DMS153 treated with DMSO at 0.1 percent for 48 hours (cell line): ENCODE data around the gene MAPK8IP2.
"Not testable (repeated sequence)": the region's sequence is repeated elsewhere in the genome, so short reads cannot be mapped to it uniquely, and the experiment has no call there.

Experiments
- DNase-seq: peaks from one replicate; lab custom pipeline; 2025; ENCODE audit not compliant: unreplicated experiment; lab: John Stamatoyannopoulos, UW

Gene MAPK8IP2

GRCh38 chr22:50599816-50600455, 657 bp upstream of the MAPK8IP2 start:
- no peak for DNase-seq

DNA sequence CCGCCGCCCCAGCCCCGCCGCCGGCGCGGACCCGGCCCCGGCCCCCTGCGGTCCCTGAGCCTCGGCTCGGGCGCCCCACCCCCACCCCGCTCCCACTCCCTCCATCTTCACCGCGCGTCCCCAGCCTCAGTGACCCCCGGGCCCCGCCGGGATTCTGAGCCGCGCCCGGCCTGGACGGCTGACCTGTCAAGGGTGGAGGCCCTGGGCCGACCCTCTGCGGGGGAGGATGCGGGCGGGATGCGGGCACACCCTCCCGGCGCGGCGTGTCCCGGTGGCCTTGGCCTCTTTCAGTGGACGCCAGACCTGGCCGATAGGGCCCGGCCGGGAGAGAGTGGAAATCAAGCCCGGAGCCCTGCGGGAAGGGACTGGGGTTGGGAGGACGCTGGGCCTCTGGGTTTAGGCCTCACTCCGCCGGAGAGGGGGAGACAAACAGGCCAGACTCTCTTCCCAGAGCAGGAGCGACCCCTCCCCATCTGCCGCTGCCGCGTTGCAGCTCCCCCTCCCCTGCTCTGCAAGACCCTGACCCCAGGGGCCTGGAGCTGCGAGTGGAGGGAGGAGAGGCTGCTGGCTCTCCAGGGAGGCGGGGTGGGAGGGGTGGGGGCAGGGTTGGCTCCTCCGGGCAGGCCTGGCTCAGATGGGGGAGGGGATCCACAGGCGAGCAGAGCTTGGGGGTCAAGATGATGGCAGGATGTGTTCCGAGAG, 525 bp downstream of the MAPK8IP2 start:
- DNase-seq: no peak

GRCh38 chr22:50601669-50602337, 1.2 kb downstream of the MAPK8IP2 start:
- DNase-seq: no peak

GRCh38 chr22:50602338-50602700, 1.7 kb downstream of the MAPK8IP2 start:
- no peak for DNase-seq

GRCh38 chr22:50603511-50604255, 3.1 kb downstream of the MAPK8IP2 start:
- DNase-seq: no peak

DNA sequence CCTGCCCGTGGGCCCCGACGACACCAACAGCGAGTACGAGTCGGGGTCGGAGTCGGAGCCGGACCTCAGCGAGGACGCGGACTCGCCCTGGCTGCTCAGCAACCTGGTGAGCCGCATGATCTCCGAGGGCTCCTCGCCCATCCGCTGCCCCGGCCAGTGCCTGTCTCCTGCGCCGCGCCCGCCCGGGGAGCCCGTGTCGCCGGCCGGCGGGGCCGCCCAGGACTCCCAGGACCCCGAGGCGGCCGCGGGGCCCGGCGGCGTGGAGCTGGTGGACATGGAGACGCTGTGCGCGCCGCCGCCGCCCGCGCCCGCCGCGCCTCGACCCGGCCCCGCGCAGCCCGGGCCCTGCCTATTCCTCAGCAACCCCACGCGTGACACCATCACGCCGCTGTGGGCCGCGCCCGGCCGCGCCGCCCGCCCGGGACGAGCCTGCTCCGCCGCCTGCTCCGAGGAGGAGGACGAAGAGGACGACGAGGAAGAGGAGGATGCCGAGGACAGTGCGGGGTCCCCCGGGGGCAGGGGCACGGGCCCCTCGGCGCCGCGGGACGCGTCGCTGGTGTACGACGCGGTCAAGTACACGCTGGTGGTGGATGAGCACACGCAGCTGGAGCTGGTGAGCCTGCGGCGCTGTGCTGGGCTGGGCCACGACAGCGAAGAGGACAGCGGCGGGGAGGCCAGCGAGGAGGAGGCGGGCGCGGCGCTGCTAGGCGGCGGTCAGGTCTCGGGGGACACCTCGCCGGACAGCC, 3.8 kb downstream of the MAPK8IP2 start:
- no peak for DNase-seq

DNA sequence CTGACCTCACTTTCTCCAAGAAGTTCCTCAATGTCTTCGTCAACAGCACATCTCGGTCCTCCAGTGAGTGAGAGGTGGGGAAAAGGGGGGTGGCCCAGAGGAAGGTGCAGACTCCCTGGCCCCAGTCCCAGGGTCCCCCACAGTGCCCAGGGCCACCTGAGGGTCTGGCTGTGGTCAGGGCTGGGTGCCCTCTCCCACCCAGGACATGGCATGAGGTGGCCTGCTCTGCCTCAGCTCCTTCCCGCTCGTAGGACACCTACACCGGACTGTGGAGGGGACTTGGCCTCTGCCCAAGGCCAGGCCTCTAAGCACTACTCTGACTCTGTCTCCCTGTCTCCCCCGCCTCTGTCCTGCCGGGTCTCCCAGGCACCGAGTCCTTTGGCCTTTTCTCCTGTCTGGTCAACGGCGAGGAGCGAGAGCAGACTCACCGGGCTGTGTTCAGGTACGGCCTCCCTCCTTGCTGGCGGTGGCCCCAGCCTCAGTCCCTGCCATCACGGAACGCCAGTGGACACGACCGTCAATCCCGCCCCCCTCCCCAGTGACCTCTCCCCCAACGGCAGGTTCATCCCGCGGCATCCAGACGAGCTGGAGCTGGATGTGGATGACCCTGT, 4.5 kb downstream of the MAPK8IP2 start:
- DNase-seq: no peak

DNA sequence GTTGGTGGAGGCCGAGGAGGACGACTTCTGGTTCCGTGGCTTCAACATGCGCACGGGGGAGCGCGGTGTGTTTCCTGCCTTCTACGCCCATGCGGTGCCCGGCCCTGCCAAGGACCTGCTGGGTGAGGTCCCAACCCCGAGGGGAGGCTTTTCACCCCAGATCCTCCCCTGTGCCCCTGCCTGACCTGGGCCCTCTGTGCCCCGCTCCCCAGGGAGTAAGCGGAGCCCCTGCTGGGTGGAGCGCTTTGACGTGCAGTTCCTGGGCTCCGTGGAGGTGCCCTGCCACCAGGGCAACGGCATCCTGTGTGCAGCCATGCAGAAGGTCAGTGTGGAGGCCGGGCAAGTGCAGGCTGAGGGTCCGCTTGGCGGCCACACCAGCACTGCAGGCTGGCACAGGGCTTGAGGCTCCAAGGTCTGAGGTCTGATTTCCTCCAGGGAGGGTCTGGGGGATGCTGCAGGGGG, 5.1 kb downstream of the MAPK8IP2 start:
- no peak for DNase-seq

DNA sequence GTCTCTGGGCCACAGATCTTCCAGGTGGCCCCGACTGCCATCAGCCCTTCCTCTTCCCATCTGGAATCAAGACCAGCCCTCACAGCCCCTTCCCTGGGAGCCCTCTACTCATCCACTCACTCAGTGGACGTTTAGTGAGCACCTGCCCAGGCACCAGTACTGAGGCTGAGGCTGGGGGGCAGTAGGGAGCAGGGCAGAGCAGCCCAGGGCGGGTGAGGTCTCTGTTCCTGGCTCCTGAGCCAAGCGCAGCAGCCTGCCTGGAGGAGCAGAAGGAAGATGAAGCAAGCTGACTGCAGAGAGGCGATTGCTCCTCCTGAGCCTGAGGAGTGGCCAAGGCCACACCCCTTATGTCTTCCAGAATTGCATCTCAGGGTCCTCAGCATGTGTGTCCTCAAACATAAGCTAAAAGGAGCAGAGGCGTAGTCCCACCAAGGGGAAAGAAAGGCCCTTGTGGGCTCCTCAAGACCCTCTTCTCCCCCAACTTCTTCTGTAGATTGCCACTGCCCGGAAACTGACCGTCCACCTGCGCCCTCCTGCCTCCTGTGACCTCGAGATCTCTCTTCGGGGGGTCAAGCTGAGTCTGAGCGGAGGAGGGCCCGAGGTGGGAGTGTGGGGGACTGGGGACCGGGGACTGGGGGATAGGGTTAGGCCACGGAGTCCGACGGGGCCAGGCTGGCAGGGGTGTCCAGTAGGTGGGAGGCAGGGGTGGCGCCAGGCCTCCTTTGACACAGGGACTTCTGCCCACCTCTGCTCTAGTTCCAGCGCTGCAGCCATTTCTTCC, 5.8 kb downstream of the MAPK8IP2 start:
- no peak for DNase-seq

GRCh38 chr22:50606946-50607658, 6.5 kb downstream of the MAPK8IP2 start:
- DNase-seq: no peak

DNA sequence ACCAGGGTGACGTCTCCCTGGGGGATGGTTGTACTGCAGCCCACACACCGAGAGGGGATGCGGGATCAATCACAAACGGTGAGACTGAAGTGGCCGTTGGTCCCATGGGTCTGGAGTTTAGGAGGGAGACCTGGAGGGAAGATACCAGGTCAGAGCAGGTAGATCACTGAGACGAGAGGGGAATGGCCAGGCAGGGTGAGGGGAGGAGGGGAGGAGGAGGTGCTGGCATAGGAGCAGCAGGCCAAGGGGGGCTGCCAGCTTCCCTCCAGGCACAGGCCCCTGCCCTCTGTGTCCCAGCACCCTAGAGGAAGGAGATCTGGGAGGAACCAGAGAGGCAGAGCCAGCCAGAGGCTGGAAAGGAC, 7.0 kb downstream of the MAPK8IP2 start:
- no peak for DNase-seq

DNA sequence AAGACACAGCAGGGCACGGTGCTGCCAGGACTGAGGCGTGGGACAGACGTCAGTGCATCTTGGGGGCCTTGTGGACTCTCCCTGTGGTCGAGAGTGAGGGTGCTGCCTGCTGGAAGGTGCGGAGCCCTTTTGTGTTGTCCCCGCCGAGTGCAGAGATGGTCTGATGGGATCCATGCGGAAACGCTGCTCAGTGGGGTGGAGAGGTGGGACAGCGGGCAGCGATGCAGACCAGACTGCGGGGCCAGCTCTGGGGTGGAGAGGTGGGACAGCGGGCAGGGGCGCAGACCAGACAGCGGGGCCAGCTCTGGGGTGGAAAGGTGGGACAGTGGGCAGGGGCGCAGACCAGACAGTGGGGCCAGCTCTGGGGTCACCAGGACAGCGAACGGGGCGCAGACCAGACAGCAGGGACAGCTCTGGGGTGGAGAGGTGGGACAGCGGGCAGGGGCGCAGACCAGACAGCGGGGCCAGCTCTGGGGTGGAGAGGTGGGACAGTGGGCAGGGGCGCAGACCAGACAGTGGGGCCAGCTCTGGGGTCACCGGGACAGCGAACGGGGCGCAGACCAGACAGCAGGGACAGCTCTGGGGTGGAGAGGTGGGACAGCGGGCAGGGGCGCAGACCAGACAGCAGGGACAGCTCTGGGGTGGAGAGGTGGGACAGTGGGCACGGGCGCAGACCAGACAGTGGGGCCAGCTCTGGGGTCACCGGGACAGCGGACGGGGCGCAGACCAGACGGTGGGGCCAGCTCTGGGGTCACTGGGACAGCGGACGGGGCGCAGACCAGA, 7.7 kb downstream of the MAPK8IP2 start:
- DNase-seq: not testable (repeated sequence)

- no peak for DNase-seq
Observed at GRCh38 chr22:50608996-50609395, 8.4 kb downstream of the MAPK8IP2 start.

- no peak for DNase-seq
Observed at GRCh38 chr22:50609599-50609998, 9.0 kb downstream of the MAPK8IP2 start.

- DNase-seq: no peak
Observed at GRCh38 chr22:50610041-50610451, 9.5 kb downstream of the MAPK8IP2 start.

DNA sequence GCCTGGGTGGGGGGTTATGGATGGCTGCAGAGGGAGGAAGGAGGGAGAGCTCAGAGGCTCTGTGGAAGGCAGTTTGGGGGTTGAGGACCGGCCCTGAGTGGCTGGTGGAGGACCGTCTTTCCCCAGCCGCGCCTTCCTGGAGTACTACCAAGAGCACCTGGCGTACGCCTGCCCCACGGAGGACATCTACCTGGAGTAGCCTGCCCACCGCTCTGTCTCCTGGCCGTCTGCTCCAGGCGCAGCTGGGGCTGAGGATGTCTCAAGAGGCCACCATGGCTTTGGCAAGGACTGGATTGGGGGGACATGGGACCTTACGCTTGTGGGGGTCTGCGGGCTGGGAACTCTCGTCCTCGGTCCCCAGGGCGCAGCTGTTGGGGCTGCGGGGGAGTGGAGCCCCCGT, 10.0 kb downstream of the MAPK8IP2 start:
- DNase-seq: no peak

- DNase-seq: no peak
Observed at GRCh38 chr22:50611341-50612060, 10.9 kb downstream of the MAPK8IP2 start.

DNA sequence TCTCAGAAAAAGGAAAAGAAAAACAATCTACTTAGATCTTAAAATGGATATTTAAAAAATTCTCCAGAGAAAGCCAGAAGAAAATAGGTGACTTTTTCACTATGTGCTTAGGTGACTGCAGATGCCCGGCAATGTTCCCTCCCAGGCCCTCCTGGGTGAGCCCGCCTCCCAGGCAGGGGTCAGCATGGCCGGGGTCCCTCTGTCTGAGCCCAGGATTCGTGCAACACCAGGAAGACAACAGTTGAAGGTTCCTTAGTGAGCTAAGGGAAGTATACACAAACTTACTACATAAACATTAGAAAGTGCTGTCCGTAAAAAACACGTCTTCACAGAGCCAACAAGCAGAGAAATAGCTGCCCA, 11.6 kb downstream of the MAPK8IP2 start:
- DNase-seq: no peak
